OCI-LY7 (cell line): ENCODE data around the gene APPBP2.

Experiments
- EZH2phosphoT487 ChIP-seq: fragments of 200-600 bp; sonication (generic); IDR thresholded peaks from 2 replicates; pipeline ENCODE4 v1.6.1; 2018; ENCODE audit warnings: low read depth, borderline replicate concordance, mild to moderate bottlenecking, mixed run types, antibody characterized with exemption, low read length, moderate library complexity, mixed read lengths
- TF ChIP-seq, protein P1 (sequence below): fragments of 200-600 bp; sonication (generic); conservative IDR thresholded peaks from 2 replicates; pipeline ENCODE4 v1.5.1; 2014; ENCODE audit warnings: mild to moderate bottlenecking, antibody characterized with exemption, low read length, moderate library complexity, mixed read lengths

DNA sequence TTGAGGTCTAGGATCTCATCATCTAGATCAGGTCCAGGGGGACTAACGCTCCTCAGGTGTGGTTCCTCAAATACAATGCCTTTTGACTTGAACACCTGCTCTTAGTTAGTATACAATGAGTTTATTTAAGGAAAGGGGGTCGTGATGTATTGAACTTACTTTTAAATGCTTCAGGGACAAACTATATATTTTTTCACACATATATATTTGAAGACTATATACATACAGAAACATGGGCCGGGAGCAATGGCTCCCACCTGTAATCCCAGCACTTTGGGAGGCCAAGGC lies 122.6 kb downstream of the APPBP2 start:
- TF ChIP-seq EZH2phosphoT487: no peak
- TF ChIP-seq, protein P1, sequence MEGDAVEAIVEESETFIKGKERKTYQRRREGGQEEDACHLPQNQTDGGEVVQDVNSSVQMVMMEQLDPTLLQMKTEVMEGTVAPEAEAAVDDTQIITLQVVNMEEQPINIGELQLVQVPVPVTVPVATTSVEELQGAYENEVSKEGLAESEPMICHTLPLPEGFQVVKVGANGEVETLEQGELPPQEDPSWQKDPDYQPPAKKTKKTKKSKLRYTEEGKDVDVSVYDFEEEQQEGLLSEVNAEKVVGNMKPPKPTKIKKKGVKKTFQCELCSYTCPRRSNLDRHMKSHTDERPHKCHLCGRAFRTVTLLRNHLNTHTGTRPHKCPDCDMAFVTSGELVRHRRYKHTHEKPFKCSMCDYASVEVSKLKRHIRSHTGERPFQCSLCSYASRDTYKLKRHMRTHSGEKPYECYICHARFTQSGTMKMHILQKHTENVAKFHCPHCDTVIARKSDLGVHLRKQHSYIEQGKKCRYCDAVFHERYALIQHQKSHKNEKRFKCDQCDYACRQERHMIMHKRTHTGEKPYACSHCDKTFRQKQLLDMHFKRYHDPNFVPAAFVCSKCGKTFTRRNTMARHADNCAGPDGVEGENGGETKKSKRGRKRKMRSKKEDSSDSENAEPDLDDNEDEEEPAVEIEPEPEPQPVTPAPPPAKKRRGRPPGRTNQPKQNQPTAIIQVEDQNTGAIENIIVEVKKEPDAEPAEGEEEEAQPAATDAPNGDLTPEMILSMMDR: no peak
